HUES64 (cell line): ENCODE results near the gene TCOF1.

Experiments
- H3K27ac ChIP-seq: 2 replicates; pipeline ENCODE4 v1.7.0; 2013; ENCODE audit warnings: low read depth, low read length, inconsistent platforms
- H3K27me3 ChIP-seq: 2 replicates; pipeline ENCODE4 v1.6.1; 2013; ENCODE audit warnings: mild to moderate bottlenecking, low read length; ENCODE audit not compliant: insufficient read depth
- H3K36me3 ChIP-seq: 2 replicates; pipeline ENCODE4 v1.6.1; 2013; ENCODE audit warnings: mild to moderate bottlenecking, low read length; ENCODE audit not compliant: insufficient read depth
- H3K4me1 ChIP-seq: 2 replicates; pipeline ENCODE4 v1.6.1; 2013; ENCODE audit warnings: mild to moderate bottlenecking, low read length, moderate library complexity; ENCODE audit not compliant: insufficient read depth
- H3K4me3 ChIP-seq: 2 replicates; pipeline ENCODE4 v1.5.1; 2013; ENCODE audit warnings: mild to moderate bottlenecking, low read length, moderate library complexity
- H3K9ac ChIP-seq: 2 replicates; pipeline ENCODE4 v1.6.1; 2013; ENCODE audit warnings: mild to moderate bottlenecking, low read depth, low read length
- H3K9me3 ChIP-seq: 2 replicates; pipeline ENCODE4 v1.6.1; 2013; ENCODE audit warnings: low read depth, low read length; ENCODE audit not compliant: insufficient read depth
- WGBS: fragments of 150-250, 120-280 bp; methylation state at CpG from one replicate; pipeline ENCODE4 v1.1.7; 2013; ENCODE audit warnings: missing lambda C conversion rate; 5-methylcytosine and 5-hydroxymethylcytosine counted together

The TCOF1 gene

GRCh38 chr5:150393096-150393645 is 35.7 kb downstream of the TCOF1 start:
- no peak overlapping the region for H3K4me3 ChIP-seq
- no peaks in the 10 kb centered on the region for H3K9me3 ChIP-seq
- no peak overlapping the region for H3K27ac ChIP-seq
- no peaks in the 10 kb centered on the region for H3K27me3 ChIP-seq
- H3K36me3 ChIP-seq: peaks cover 99% of the 10 kb centered on the region
- H3K9ac ChIP-seq: no peak overlapping the region
- H3K4me1 ChIP-seq: no peaks in the 10 kb centered on the region
- 94% methylated on average over 2 of the region's 3 CpGs for WGBS

DNA sequence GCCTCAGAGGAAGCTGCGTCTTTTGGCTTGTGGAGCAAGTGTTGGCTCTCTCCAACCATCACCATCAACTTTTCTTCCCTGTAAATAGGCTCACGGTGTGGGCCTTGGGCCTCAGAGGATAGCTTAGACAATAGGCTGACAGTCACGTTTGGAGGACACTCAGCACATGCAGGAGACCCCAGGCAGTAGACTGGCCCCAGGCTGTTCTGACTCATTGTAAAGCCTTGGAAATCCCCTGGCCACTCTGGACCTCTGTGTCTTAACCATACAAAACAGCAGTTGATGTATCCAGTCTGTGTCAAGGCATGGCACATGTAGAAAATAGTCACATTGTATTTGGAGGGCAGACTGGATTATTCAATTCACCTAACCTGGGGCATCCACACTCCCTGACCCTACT is 36.6 kb downstream of the TCOF1 start:
- no peak overlapping the region for H3K9ac ChIP-seq
- no peak overlapping the region for H3K27ac ChIP-seq
- H3K4me1 ChIP-seq: no peaks in the 10 kb centered on the region
- WGBS: 90% methylated on average over 3 of the region's 3 CpGs
- H3K36me3 ChIP-seq: peaks cover 99% of the 10 kb centered on the region
- no peaks in the 10 kb centered on the region for H3K9me3 ChIP-seq
- H3K4me3 ChIP-seq: no peak overlapping the region
- H3K27me3 ChIP-seq: no peaks in the 10 kb centered on the region

GRCh38 chr5:150394912-150395687 is 37.6 kb downstream of the TCOF1 start:
- Histone ChIP-seq H3K4me1 (no peaks in the 10 kb centered on the region), H3K9ac (no peak overlapping the region), H3K36me3 (peaks cover 99% of the 10 kb centered on the region), H3K27me3 (no peaks in the 10 kb centered on the region), H3K9me3 (no peaks in the 10 kb centered on the region), H3K27ac (no peak overlapping the region), H3K4me3 (no peak overlapping the region)
- 91% methylated on average over 13 of the region's 13 CpGs for WGBS

DNA sequence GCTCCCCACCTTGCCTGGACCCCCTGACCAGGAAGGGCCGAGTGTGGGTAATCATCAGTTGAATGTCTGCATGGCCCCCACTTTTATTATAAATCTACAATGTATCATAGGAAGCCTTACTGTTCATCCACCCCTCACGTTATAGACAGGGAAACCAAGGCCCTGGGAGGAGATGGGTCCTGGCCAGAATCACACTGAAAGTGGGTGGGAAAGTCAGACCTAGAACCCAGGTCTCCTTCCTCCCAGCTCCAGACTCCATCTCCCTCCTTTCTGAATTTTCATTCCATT is 38.1 kb downstream of the TCOF1 start:
- H3K27ac ChIP-seq: no peak overlapping the region
- H3K27me3 ChIP-seq: no peaks in the 10 kb centered on the region
- no peaks in the 10 kb centered on the region for H3K9me3 ChIP-seq
- WGBS: 94% methylated on average over 2 of the region's 2 CpGs
- H3K9ac ChIP-seq: no peak overlapping the region
- H3K4me3 ChIP-seq: no peak overlapping the region
- no peaks in the 10 kb centered on the region for H3K4me1 ChIP-seq
- peaks cover 100% of the 10 kb centered on the region for H3K36me3 ChIP-seq

GRCh38 chr5:150396267-150396666 is 38.8 kb downstream of the TCOF1 start:
- Histone ChIP-seq H3K36me3 (peaks cover 100% of the 10 kb centered on the region), H3K27me3 (no peaks in the 10 kb centered on the region), H3K27ac (no peak overlapping the region), H3K9ac (no peak overlapping the region), H3K4me3 (no peak overlapping the region), H3K4me1 (no peaks in the 10 kb centered on the region), H3K9me3 (no peaks in the 10 kb centered on the region)
- WGBS: 93% methylated on average over 7 of the region's 7 CpGs

DNA sequence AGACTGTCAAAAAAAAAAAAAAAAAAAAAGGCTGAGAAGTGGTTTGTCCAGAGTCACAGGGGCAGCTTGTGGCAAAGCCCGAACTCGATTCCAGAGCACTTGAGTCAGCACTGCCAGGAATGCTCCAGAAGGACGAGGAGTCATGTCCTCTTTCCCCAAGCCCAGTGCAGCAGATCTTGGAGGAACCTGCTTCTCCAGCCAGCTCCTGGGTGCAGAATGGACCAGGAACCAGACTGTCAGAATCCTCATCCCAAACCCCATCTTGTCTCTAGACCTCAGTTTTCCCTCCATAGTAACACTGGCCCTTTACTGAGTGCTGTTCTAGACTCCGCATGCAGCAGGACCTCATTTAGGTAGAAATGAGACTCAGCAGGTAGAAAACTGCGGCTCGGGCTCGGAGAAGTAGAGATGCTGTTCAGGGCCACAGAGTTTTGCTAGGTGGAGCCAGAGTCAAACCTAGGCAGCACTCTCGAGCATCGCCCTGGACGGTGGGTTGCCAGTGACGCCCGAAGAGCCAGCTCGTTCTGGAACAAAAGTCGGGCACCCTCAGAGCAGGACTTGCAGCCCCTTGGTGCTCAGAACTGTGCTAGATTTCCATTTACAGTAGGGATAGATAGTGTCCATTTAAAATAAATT is 39.8 kb downstream of the TCOF1 start:
- Histone ChIP-seq H3K9ac (no peak overlapping the region), H3K27me3 (no peaks in the 10 kb centered on the region), H3K9me3 (no peaks in the 10 kb centered on the region), H3K4me1 (no peaks in the 10 kb centered on the region), H3K27ac (no peak overlapping the region), H3K4me3 (no peak overlapping the region), H3K36me3 (peaks cover 97% of the 10 kb centered on the region)
- WGBS: 93% methylated on average over 14 of the region's 14 CpGs

GRCh38 chr5:150397782-150398721 is 40.6 kb downstream of the TCOF1 start:
- peaks cover 96% of the 10 kb centered on the region for H3K36me3 ChIP-seq
- no peaks in the 10 kb centered on the region for H3K9me3 ChIP-seq
- H3K4me1 ChIP-seq: no peaks in the 10 kb centered on the region
- H3K27me3 ChIP-seq: no peaks in the 10 kb centered on the region
- no peak overlapping the region for H3K27ac ChIP-seq
- no peak overlapping the region for H3K4me3 ChIP-seq
- H3K9ac ChIP-seq: no peak overlapping the region
- 96% methylated on average over 13 of the region's 13 CpGs for WGBS

GRCh38 chr5:150398722-150399523 is 41.4 kb downstream of the TCOF1 start:
- H3K9me3 ChIP-seq: no peaks in the 10 kb centered on the region
- no peak overlapping the region for H3K27ac ChIP-seq
- no peaks in the 10 kb centered on the region for H3K4me1 ChIP-seq
- 92% methylated on average over 12 of the region's 12 CpGs for WGBS
- H3K27me3 ChIP-seq: no peaks in the 10 kb centered on the region
- no peak overlapping the region for H3K4me3 ChIP-seq
- no peak overlapping the region for H3K9ac ChIP-seq
- H3K36me3 ChIP-seq: peaks cover 90% of the 10 kb centered on the region

DNA sequence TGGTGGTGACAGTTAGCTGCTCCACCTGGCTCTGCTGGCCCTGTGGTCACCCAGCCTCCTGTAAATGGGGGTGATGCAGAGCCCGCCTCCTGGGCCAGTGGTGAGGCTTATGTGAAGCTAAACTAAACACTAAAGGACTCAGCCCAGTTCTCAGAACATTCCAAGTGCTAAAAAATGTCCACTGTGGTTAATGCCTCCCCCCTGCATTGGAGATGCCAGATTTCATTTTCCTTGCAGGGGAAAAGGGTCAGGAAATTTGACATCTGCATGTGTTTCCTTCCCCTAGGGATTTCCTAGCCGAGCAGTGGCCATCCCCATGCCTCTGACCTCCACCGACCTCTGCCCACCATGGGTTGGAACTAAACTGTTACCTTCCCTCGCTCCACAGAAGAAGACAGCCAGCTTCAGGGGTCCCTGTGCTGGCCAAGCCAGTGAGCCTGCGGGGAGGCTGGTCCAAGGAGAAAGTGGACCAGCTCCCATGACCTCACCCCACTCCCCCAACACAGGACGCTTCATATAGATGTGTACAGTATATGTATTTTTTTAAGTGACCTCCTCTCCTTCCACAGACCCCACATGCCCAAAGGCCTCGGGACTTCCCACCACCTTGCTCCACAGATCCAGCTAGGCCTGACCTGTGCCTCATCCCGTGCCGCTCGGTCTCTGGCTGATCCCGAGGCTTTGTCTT is 42.2 kb downstream of the TCOF1 start:
- no peaks in the 10 kb centered on the region for H3K4me1 ChIP-seq
- no peak overlapping the region for H3K27ac ChIP-seq
- peaks cover 83% of the 10 kb centered on the region for H3K36me3 ChIP-seq
- 95% methylated on average over 9 of the region's 11 CpGs for WGBS
- H3K4me3 ChIP-seq: no peak overlapping the region
- H3K9me3 ChIP-seq: no peaks in the 10 kb centered on the region
- no peaks in the 10 kb centered on the region for H3K27me3 ChIP-seq
- H3K9ac ChIP-seq: no peak overlapping the region

DNA sequence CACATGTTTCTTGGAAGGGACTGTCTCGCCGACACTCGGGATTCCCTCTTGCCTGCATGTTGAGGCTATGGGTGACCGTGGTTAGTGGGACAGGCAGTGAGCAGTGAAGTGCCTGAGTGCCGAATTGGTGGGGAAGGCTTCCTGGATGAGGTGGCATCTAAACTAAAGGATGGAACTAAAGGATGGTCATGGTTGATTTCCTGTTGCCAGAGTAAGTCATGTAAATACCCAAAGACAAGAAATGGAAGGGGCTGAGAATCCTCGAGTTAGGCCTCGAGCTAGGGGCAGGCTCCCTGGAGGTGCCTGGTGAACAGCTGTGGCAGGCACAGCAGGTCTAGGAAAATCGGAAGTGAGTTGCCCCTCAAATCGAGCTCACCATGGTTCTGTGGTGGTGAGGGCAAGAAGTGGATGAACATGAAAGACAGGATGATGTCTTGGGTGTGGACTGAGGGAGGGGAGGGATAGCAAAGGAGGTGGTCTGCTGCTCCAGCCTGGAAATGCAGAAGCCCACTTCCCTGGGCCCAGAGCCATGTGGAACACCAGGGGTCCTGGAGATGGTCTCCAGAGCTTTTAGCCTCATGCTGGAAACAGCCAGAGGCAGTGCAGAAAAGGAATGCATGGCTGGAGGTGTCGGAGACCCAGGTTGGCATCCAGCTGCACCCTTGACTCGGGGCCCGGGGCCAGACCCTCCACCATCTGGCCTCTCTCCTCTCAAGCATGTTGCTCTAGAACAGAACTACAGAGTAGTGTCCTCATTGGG is 43.0 kb downstream of the TCOF1 start:
- Histone ChIP-seq H3K9me3 (no peaks in the 10 kb centered on the region), H3K4me1 (no peaks in the 10 kb centered on the region), H3K27me3 (no peaks in the 10 kb centered on the region), H3K36me3 (peaks cover 75% of the 10 kb centered on the region), H3K27ac (no peak overlapping the region), H3K9ac (no peak overlapping the region), H3K4me3 (no peak overlapping the region)
- 97% methylated on average over 12 of the region's 12 CpGs for WGBS
